HFF-Myc (cell line): ENCODE results near the gene LYZL4.

Experiments
- DNase-seq: peaks from one replicate; pipeline ENCODE4 v3.0.0-alpha.2; 2011; ENCODE audit warnings: low read depth; ENCODE audit errors: extremely low read depth
- H3K4me3 ChIP-seq: replicated peaks from 2 replicates; pipeline ENCODE4 v1.5.1; 2011; ENCODE audit warnings: low read depth, mild to moderate bottlenecking, control low read depth, low read length
- TF ChIP-seq, protein P1 (sequence below): IDR thresholded peaks from 2 replicates; pipeline ENCODE4 v1.5.1; 2012; ENCODE audit warnings: mild to moderate bottlenecking, low read depth, low read length, control low read depth; ENCODE audit errors: missing control alignments

Gene LYZL4

DNA sequence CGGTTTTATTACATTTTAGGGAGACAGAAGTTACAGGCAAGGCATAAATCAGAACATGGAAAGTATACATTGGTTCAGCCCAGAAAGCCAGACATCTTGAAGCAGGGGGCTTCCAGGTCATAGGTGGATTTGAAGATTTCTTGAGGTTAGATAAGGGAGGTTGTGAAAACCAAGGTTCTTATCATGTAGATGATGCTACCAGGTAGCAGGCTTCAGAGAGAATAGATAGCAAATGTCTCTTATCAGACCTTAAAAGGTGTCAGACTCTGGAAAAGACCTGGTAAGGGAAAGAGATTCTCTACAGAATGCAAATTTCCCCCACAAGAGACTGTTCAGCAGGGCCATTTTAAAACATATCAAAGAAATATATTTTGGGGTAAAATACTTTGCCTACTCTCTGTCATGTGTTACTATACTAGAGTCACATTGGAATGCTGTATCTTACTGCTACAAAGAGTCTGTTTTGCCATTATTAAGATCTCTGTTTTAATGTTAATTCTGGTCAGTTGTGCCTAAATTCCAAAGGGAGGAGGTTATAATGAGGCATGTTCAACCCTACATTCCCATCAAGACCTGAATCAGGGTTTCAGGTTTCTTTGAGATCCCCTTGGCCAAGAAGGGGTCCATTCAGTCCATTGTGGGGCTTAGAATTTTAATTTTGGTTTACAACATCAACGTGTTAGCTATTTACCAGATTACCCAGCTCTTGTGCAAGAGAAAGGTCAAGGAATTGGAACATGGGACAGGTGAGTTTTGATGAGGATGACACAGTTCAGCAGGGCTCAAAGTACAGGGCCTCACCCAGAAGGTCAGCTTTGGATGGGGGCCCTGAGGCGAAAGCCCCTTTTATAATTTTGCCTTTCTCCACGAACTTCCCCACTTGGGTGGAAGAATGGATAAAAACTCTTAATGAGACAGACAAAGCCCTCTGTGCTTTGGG lies 36.0 kb upstream of the LYZL4 start:
- H3K4me3 ChIP-seq, result no peak overlapping the region
- DNase-seq, result no peak
- TF ChIP-seq, protein P1, sequence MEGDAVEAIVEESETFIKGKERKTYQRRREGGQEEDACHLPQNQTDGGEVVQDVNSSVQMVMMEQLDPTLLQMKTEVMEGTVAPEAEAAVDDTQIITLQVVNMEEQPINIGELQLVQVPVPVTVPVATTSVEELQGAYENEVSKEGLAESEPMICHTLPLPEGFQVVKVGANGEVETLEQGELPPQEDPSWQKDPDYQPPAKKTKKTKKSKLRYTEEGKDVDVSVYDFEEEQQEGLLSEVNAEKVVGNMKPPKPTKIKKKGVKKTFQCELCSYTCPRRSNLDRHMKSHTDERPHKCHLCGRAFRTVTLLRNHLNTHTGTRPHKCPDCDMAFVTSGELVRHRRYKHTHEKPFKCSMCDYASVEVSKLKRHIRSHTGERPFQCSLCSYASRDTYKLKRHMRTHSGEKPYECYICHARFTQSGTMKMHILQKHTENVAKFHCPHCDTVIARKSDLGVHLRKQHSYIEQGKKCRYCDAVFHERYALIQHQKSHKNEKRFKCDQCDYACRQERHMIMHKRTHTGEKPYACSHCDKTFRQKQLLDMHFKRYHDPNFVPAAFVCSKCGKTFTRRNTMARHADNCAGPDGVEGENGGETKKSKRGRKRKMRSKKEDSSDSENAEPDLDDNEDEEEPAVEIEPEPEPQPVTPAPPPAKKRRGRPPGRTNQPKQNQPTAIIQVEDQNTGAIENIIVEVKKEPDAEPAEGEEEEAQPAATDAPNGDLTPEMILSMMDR, result no peak

DNA sequence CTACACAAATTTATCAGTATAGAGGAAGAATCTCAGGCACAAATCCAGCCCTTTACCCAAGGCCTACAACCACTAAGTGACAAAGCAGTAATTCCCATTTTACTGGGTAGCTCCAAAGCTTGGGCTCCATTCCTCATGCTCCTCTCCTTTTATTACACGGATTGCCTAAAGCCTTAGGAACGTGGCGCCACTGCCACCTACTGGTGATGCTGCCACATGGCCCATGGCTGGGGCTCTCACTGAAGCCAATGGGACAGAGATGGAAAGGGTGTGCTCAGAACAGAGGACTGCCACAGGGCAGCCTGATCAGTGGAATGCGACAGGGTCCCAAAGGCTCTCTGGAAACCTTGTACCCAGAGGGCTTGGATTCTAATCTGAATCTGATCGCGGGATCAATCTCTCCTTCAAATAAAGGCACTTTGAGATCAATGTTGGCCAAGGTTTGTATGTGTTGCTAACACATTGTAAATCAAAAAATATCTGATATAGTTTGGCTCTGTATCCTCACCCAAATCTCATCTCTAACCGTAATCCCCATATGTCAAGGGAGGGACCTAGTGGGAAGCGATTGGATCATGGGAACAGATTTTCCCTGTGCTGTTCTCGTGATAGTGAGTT lies 33.5 kb upstream of the LYZL4 start:
- peak; percentile 51 for DNase-seq
- TF ChIP-seq, protein P1, result peak; percentile 99
- no peak overlapping the region for H3K4me3 ChIP-seq

DNA sequence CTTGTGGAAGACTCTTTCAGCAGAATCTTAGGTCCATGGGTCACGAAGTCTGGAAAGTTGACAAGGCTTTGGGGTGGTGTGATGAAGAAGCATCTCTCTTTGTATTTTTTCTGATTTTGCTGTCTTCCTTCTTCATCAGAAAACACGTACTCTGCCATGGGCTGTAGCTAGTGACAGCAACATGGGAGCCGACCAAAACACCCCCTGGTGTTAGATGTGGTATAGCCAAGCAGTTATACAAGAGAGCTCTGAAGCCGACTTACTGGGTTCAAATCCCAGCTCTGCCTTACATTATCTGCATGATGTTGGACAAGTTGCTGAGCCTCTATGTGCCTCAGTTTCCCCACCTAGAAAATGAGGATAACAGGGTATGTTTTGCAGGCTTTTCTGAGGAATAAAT lies 32.9 kb upstream of the LYZL4 start:
- TF ChIP-seq, protein P1, result no peak
- H3K4me3 ChIP-seq, result no peak overlapping the region
- DNase-seq, result no peak

DNA sequence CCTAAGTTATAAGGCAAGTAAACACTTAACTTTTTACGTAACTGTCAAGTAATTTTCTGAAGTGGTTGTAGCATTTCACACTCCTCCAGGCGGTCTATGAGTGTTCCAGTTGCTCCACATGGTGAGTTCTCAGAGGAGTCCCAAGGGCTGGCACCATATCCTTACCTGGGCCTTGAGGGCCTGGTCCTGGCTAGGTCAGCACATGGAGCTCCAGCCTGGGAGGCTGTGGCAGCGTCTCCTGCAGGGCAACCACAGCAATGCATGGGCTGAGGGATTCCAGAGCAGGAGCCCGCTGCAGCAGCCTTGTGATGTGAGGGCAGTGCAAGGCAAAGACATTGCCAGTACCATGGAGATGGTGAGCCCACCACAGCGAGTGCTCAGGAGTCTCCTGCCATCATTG lies 32.2 kb upstream of the LYZL4 start:
- TF ChIP-seq, protein P1, result peak; percentile 11
- no peak for DNase-seq
- no peak overlapping the region for H3K4me3 ChIP-seq

DNA sequence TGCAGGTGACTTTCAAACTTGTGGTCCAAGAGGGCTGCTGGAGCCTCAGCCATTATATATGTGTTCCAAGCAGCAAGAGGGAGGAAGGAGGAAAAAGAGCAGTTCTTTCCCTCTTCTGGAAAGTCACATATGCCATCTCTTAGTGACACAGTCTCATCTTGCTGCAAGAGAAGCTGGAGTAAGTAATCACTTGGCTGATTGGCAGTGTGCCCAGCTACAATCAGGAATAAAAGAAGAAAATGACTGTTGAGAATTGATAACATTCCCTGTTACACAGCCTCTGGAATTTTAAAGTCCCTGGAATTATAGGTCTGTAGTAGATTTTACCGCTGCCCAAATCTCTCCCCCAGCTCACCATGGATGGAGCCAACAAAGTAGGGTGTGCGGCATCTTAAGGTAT lies 31.4 kb upstream of the LYZL4 start:
- TF ChIP-seq, protein P1, result no peak
- no peak for DNase-seq
- H3K4me3 ChIP-seq, result no peak overlapping the region

DNA sequence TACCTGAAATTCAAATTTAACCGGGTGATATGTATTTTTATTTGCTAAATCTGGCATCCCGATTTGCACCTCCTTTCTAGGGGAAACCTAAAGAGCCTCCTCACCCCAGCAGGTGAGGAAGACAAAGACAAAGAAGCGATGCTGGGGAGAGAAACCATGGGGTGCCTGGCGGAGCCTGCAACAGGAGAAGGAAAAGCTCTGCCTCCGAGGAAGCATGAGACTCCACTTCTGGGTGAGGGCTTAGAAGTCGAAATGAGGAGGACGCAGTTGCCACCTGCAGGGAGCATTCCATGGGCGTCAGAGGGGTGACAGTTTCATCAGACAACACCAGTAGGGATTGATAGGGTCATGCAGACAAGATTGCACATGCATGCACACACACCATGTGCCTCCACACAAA lies 30.5 kb upstream of the LYZL4 start:
- no peak overlapping the region for H3K4me3 ChIP-seq
- TF ChIP-seq, protein P1, result no peak
- DNase-seq, result no peak
